Endothelial cell of umbilical vein (primary cell): ENCODE data around the gene ALDH8A1. TPM values are rescaled to one million over a fixed set of nuclear protein-coding genes. Genes with fewer than 3 reads are reported as not detected.

Experiments
- BruUV-seq: library from RNA; stranded (reverse); fragments of 400-500 nt; replicated peaks from 2 replicates; lab custom pipeline; 2021; lab: Mats Ljungman, UMichigan
- CTCF ChIA-PET: fragments of 300-600, 350-600 bp; sonication (Branson Sonifier 250); formaldehyde crosslinking; loops from one replicate; lab custom pipeline; 2021; ENCODE audit warnings: antibody characterized with exemption, inconsistent platforms; lab: Charles Lee
- POLR2A ChIA-PET: fragments of 300-600, 350-600 bp; sonication (Branson Sonifier 250); formaldehyde crosslinking; loops from one replicate; lab custom pipeline; 2021; ENCODE audit warnings: antibody characterized with exemption, inconsistent platforms; lab: Charles Lee
- DNase-seq: peaks from one replicate; pipeline ENCODE4 v3.0.0-alpha.2; 2011; ENCODE audit warnings: low read depth, low spot score
- FAIRE-seq: peaks from 2 replicates; lab custom pipeline; 2011; peaks lifted over from hg19 to GRCh38; lab: Jason Lieb, UNC
- H2AFZ ChIP-seq: 2 replicates; pipeline ENCODE4 v1.6.0; 2012; ENCODE audit warnings: low read depth, low read length, control low read depth, inconsistent platforms
- H3K27ac ChIP-seq: 2 replicates; pipeline ENCODE4 v1.5.1; 2011; ENCODE audit warnings: low read depth, mild to moderate bottlenecking, control low read depth, low read length, moderate library complexity; ENCODE audit not compliant: insufficient read depth
- H3K27me3 ChIP-seq, 2 experiments: 2 replicates each; pipeline versions ENCODE4 v1.6.0 to v1.6.1; 2011; ENCODE audit warnings: low read length in 2 of 2, mixed read lengths in 1 of 2; ENCODE audit not compliant: control insufficient read depth in 2 of 2, insufficient read depth in 2 of 2
- H3K36me3 ChIP-seq, 2 experiments: 2 replicates in 1 of 2; 3 replicates in 1 of 2; pipeline ENCODE4 v1.5.1; 2011; ENCODE audit warnings: low read length in 2 of 2, mild to moderate bottlenecking in 1 of 2, moderate library complexity in 1 of 2; ENCODE audit not compliant: control insufficient read depth in 2 of 2, insufficient read depth in 2 of 2; ENCODE audit errors: extremely low read depth in 1 of 2
- H3K4me1 ChIP-seq: 3 replicates; pipeline ENCODE4 v1.5.1; 2011; ENCODE audit warnings: mild to moderate bottlenecking, low read length; ENCODE audit not compliant: control insufficient read depth, insufficient read depth; ENCODE audit errors: extremely low read depth
- H3K4me2 ChIP-seq: 2 replicates; pipeline ENCODE4 v1.6.1; 2011; ENCODE audit warnings: low read length, control low read depth, mixed read lengths; ENCODE audit not compliant: insufficient read depth
- H3K4me3 ChIP-seq, 3 experiments: fragments of 200-600 bp in 1 of 3; sonication (generic), shearing (Covaris generic) in 1 of 3; replicated peaks in 1 of 3; 2 replicates each; pipeline ENCODE4 v1.5.1; 2011 to 2016; ENCODE audit warnings: control low read depth in 3 of 3, low read length in 3 of 3, mild to moderate bottlenecking in 2 of 3, inconsistent platforms in 1 of 3, low read depth in 1 of 3, moderate library complexity in 1 of 3; ENCODE audit not compliant: insufficient read depth in 1 of 3
- H3K79me2 ChIP-seq: 2 replicates; pipeline ENCODE4 v1.6.0; 2012; ENCODE audit warnings: low read length, inconsistent platforms; ENCODE audit not compliant: control insufficient read depth, insufficient read depth
- H3K9ac ChIP-seq: replicated peaks from 2 replicates; pipeline ENCODE3; 2011; ENCODE audit warnings: low read length, control low read depth; ENCODE audit not compliant: insufficient read depth; ENCODE audit errors: extremely low read depth
- H3K9me1 ChIP-seq: replicated peaks from 3 replicates; pipeline ENCODE4 v1.6.0; 2011; ENCODE audit warnings: mild to moderate bottlenecking, low read length; ENCODE audit not compliant: control insufficient read depth, insufficient read depth; ENCODE audit errors: extremely low read depth
- H3K9me3 ChIP-seq: replicated peaks from 2 replicates; pipeline ENCODE4 v1.5.1; 2012; ENCODE audit warnings: low read length, inconsistent platforms; ENCODE audit not compliant: control insufficient read depth, insufficient read depth
- H4K20me1 ChIP-seq: replicated peaks from 2 replicates; pipeline ENCODE3; 2011; ENCODE audit warnings: mild to moderate bottlenecking, low read length; ENCODE audit not compliant: control insufficient read depth, insufficient read depth; ENCODE audit errors: extremely low read depth
- EZH2 ChIP-seq: IDR thresholded peaks from 2 replicates; pipeline ENCODE4 v1.6.1; 2012; ENCODE audit warnings: borderline replicate concordance, low read depth, mild to moderate bottlenecking, moderate library complexity, low read length, inconsistent platforms; ENCODE audit not compliant: severe bottlenecking
- FOS ChIP-seq: IDR thresholded peaks from 2 replicates; pipeline ENCODE4 v1.6.1; 2011; ENCODE audit warnings: mild to moderate bottlenecking, low read length, moderate library complexity, borderline replicate concordance; ENCODE audit not compliant: insufficient read depth
- GATA2 ChIP-seq: IDR thresholded peaks from 2 replicates; pipeline ENCODE4 v1.7.0; 2011; ENCODE audit warnings: low read depth, mild to moderate bottlenecking, moderate library complexity, mixed read lengths, low read length; ENCODE audit not compliant: insufficient read length, insufficient read depth
- JUN ChIP-seq: IDR thresholded peaks from 2 replicates; pipeline ENCODE4 v1.6.1; 2011; ENCODE audit warnings: borderline replicate concordance, low read depth; ENCODE audit not compliant: insufficient read length, insufficient read depth
- MYC ChIP-seq: IDR thresholded peaks from one replicate; pipeline ENCODE4 v1.6.1; 2011; ENCODE audit warnings: mild to moderate bottlenecking, low read depth, low read length
- POLR2A ChIP-seq: IDR thresholded peaks from 2 replicates; pipeline ENCODE4 v1.6.1; 2012; ENCODE audit warnings: low read depth, mild to moderate bottlenecking, control low read depth, low read length
- POLR2AphosphoS5 ChIP-seq: IDR thresholded peaks from 2 replicates; pipeline ENCODE4 v1.6.1; 2012; ENCODE audit warnings: low read depth, mild to moderate bottlenecking, control low read depth, low read length, moderate library complexity; ENCODE audit not compliant: insufficient read depth
- dilution Hi-C: fragments of 300-500 bp; cut with MboI; formaldehyde crosslinking; loops from one replicate; pipeline ENCODE4 v1.15.0; 2019; ENCODE audit warnings: low sequenced_read_pairs; ENCODE audit not compliant: extremely low pct_ligation_motif_present
- intact Hi-C: fragments of 100-400 bp; cut with micrococcal nuclease; formaldehyde crosslinking; loops from one replicate; pipeline ENCODE4 v1.10.0; 2022
- polyA plus RNA-seq, 4 experiments: library from polyadenylated mRNA; depleted of rRNA in 3 of 4; stranded (reverse) in 3 of 4; unstranded in 1 of 4; fragments of >200 nt; gene quantifications; 2 replicates each; pipeline versions ENCODE4 v1.2.1 to v1.2.3, GENCODE V29; 2011 to 2012; ENCODE audit warnings: missing spikeins in 1 of 4
- total RNA-seq: library from RNA; stranded (reverse); gene quantifications from 2 replicates; pipeline ENCODE4 v1.2.3, GENCODE V29; 2021
- TF ChIP-seq, protein P1 (sequence below), 2 donors: IDR thresholded peaks; 1 replicate in 1 of 2; 2 replicates in 1 of 2; pipeline ENCODE4 v1.5.1; 2011; ENCODE audit warnings: low read length in 2 of 2, mild to moderate bottlenecking in 2 of 2, moderate library complexity in 2 of 2, control low read depth in 1 of 2, inconsistent platforms in 1 of 2, low read depth in 1 of 2; ENCODE audit not compliant: insufficient read depth in 1 of 2; ENCODE audit errors: extremely low read depth in 1 of 2
- TF ChIP-seq, protein P2 (sequence below): IDR thresholded peaks from 2 replicates; pipeline ENCODE4 v1.6.1; 2011; ENCODE audit not compliant: insufficient read depth, insufficient read length

Gene ALDH8A1
- total and polyA plus RNA-seq, 2 donors (not counting 3 experiments of a cell fraction or from before 2014, with no cell fraction given), result 0.08 to 0.95 TPM

DNA sequence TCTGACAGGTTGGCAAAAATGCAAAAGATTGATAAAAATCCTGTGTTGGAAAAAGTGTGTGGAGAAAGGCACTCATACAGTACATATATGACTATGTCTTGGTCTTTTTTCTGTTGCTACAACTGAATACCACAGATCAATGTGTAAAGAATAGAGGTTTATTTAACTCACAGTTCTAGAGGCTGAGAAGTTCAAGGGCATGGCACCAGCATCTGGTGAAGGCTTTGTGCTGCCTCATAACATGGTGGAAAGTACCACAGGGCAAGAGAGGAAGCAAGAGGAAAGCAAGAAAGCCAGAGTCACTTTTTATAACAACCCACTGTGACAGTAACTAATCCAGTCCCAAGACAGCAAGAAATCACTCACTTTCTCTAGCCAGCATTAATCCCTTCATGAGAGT, 57.5 kb downstream of the ALDH8A1 start:
- H3K36me3 ChIP-seq, result no peaks in the 10 kb centered on the region
- DNase-seq, result no peak
- no peaks in the 10 kb centered on the region for H3K9me3 ChIP-seq
- TF ChIP-seq MYC (no peak), JUN (no peak), FOS (no peak), POLR2A (no peak), GATA2 (no peak)
- TF ChIP-seq, protein P1, sequence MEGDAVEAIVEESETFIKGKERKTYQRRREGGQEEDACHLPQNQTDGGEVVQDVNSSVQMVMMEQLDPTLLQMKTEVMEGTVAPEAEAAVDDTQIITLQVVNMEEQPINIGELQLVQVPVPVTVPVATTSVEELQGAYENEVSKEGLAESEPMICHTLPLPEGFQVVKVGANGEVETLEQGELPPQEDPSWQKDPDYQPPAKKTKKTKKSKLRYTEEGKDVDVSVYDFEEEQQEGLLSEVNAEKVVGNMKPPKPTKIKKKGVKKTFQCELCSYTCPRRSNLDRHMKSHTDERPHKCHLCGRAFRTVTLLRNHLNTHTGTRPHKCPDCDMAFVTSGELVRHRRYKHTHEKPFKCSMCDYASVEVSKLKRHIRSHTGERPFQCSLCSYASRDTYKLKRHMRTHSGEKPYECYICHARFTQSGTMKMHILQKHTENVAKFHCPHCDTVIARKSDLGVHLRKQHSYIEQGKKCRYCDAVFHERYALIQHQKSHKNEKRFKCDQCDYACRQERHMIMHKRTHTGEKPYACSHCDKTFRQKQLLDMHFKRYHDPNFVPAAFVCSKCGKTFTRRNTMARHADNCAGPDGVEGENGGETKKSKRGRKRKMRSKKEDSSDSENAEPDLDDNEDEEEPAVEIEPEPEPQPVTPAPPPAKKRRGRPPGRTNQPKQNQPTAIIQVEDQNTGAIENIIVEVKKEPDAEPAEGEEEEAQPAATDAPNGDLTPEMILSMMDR (IDR thresholded peaks at IDR 0.05; ENCODE audit: extremely low read depth in 1 of 2, insufficient read depth in 1 of 2, low read depth in 1 of 2, low read length in 2 of 2), result no peak
- H3K27ac ChIP-seq, result no peak overlapping the region
- no peak overlapping the region for H3K4me2 ChIP-seq
- FAIRE-seq, result no peak
- no peaks in the 10 kb centered on the region for H4K20me1 ChIP-seq
- H3K9ac ChIP-seq, result no peak overlapping the region
- no peak overlapping the region for H2AFZ ChIP-seq
- no TSS peak for BruUV-seq
- CTCF ChIA-PET, result no interaction called here
- peaks cover 0 to 6% of the 10 kb centered on the region in 2 experiments for H3K27me3 ChIP-seq
- intact Hi-C loops, result no loop called here
- no peaks in the 10 kb centered on the region for H3K9me1 ChIP-seq
- POLR2A ChIA-PET, result no interaction called here
- H3K79me2 ChIP-seq, result no peaks in the 10 kb centered on the region
- no peaks in the 10 kb centered on the region for H3K4me1 ChIP-seq
- dilution Hi-C loops, result no loop called here
- no peak overlapping the region for H3K4me3 ChIP-seq

DNA sequence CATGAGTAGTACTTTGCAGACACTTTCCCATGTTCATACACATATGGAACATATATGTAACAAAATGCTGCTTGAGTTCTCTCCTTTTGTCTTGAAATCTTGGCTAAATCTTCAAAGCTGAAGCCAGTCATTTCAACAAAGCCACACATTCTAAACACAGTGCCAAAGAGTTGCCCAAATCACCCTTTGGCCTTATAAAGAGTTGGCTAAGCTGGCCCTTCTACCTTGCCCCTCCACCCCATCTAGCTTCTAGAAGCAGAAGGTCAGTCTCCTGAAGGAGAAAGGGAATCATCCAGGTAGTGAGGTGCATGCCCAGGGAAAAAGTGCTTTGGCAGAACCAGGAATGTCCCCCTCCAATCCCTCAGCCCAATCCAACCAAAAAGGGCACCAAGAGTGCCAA, 58.3 kb downstream of the ALDH8A1 start:
- Histone ChIP-seq H3K4me1 (no peaks in the 10 kb centered on the region), H3K79me2 (no peaks in the 10 kb centered on the region), H3K4me2 (no peak overlapping the region), H3K9ac (no peak overlapping the region), H3K9me3 (no peaks in the 10 kb centered on the region), H3K9me1 (no peaks in the 10 kb centered on the region), H3K27ac (no peak overlapping the region), H3K27me3 (peaks cover 0 to 6% of the 10 kb centered on the region in 2 experiments), H2AFZ (no peak overlapping the region), H3K36me3 (no peaks in the 10 kb centered on the region), H3K4me3 (no peak overlapping the region), H4K20me1 (no peaks in the 10 kb centered on the region)
- DNase-seq (no peak), FAIRE-seq (no peak)
- ChIA-PET POLR2A (no interaction called here), CTCF (interaction anchor here (3.2 kb wide), 1 partner anchor 49 kb away, joined by 10 read pairs; no protein-coding TSS in a partner anchor)
- dilution Hi-C loops (no loop called here), intact Hi-C loops (no loop called here)
- no TSS peak for BruUV-seq
- TF ChIP-seq POLR2A (no peak), FOS (no peak), MYC (no peak), POLR2AphosphoS5 (no peak), GATA2 (no peak), JUN (no peak), EZH2 (no peak)
- TF ChIP-seq, protein P1 (IDR thresholded peaks at IDR 0.05; ENCODE audit: extremely low read depth in 1 of 2, insufficient read depth in 1 of 2, low read depth in 1 of 2, low read length in 2 of 2), result no peak
- TF ChIP-seq, protein P2, sequence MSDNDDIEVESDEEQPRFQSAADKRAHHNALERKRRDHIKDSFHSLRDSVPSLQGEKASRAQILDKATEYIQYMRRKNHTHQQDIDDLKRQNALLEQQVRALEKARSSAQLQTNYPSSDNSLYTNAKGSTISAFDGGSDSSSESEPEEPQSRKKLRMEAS, result no peak
